NCI-H2171 (cell line): ENCODE measurements around the gene HSPA1A.
"Not testable (repeated sequence)": the region's sequence is repeated elsewhere in the genome, so short reads cannot be mapped to it uniquely, and the experiment has no call there.

ENCODE experiments used
- DNase-seq: peaks from one replicate; lab custom pipeline; 2025; lab: John Stamatoyannopoulos, UW

Gene HSPA1A

DNA sequence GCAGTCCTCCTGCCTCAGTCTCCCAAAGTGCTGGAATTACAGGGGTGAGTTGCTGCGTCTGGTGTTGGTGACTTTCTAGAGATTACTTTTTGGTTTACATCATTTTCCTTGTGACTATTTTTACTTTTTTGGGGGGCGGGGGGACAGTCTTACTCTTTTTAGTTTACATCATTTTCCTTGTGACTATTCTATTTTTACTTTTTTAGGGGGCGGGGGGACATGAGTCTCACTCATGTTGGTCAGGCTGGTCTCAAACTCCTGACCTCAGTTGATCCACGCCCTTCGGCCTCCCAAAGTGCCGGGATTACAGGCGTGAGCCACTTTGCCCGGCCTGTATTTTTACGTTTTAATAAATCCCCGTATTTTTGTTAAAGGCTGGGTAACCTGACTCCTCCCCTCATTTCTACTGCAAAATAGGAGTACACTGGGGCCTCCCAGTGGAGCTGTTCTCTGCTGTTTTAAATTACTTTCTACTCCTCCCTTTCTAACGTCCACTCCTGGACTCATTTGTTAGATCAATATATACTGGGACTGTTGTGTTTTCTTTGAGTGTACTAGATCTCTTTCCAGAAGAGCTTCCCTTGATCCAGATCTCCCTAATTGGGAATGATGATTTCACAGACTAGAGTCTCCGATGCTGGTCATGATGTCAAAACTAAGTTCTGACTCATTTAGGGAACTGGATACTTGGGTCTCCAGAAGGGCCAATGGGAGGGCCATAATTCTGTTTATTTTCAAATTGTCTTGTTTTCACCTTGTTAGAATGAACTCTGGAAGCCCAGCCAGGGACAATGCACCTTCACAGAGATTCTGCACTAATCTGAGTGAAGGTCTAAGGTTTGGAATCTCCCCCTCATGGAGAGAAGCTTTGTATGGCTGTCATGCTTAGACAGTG lies 21.4 kb downstream of the HSPA1A start:
- DNase-seq = no peak

DNA sequence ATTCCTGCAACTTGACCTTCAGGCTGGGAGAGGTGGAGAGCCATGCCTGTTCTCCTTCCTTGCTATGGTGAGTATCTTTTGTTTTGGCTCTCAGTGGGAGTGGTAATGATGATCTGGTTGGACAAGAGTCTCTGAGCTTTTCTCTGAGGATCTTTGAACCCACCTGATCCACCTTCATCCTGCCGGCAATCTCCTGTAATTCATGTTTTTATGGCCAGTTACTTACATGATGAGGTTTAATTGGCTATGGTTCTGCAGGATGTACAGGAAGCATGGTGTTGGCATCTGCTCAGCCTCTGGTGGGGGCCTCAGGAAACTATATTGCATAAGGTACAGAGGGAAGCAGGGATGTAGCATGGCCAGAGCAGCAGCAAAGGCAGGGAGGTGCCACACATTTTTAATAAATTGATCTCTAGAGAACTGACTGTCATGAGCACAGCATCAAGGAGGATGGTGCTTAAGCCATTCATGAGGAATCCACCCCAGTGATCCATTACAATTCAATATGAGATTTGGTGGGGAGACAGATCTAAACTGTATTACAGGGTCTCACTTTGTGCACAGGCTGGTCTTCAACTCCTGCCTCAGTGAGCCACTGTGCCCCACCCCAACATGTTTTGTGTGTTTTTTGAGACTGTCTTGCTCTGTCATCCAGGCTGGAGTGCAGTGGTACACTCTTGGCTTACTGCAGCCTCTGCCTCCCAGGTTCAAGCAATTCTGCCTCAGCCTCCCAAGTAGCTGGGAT lies 22.2 kb downstream of the HSPA1A start:
- DNase-seq = no peak

GRCh38 chr6:31838114-31838553 lies 22.8 kb downstream of the HSPA1A start:
- DNase-seq = not testable (repeated sequence)

- no peak for DNase-seq
Measured at GRCh38 chr6:31838968-31839367, 23.6 kb downstream of the HSPA1A start.

- DNase-seq = not testable (repeated sequence)
Measured at GRCh38 chr6:31839779-31840126, 24.4 kb downstream of the HSPA1A start.

DNA sequence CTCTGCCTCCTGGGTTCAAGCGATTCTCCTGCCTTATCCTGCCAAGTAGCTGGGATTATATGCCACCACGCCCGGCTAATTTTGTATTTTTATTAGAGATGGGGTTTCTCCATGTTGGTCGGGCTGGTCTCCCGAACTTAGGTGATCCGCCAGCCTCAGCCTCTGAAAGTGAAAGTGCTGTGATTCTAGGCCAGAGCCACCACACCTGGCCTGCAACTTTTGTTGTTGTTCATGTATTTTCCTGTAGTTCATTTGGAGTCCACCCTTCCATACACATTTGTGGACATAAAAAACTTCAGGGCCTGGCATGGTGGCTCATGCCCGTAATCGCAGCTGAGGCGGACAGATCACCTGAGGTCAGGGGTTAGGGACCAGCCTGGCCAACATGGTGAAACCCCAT lies 26.7 kb downstream of the HSPA1A start:
- no peak for DNase-seq

GRCh38 chr6:31844507-31844906 lies 29.2 kb downstream of the HSPA1A start:
- no peak for DNase-seq

DNA sequence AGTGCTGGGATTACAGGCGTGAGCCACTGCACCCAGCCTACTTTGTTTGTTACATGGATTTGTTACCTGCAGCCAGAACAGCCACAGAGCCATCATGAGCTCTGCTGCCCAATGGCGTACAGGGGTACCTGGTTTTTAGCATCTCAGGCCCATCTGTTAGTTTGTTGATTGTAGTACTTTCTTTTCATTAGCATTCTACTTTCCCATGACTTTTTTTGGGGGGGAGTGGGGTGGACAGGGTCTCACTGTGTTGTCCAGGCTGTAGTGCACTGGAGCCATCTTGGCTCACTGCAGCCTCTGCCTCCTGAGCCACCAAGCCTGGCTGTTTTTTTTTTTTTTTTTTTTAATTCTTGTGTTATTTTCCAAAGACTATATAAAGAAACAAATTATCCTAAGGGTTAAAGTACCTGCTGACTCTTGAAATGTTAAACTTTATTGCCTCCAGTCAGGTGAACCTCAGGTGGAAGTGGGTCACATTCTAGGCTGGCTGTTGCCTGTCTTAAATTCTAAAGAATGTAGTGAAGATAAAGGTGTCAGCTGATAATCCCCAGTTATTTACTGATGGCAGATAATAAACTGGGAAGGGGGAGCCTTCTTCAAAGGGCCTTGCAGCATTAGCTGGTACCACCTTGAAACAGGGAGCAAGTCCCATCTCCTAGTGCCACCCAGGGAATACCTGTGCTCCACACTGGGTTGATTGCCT lies 32.1 kb downstream of the HSPA1A start:
- no peak for DNase-seq

GRCh38 chr6:31850765-31851484 lies 35.6 kb downstream of the HSPA1A start:
- no peak for DNase-seq

DNA sequence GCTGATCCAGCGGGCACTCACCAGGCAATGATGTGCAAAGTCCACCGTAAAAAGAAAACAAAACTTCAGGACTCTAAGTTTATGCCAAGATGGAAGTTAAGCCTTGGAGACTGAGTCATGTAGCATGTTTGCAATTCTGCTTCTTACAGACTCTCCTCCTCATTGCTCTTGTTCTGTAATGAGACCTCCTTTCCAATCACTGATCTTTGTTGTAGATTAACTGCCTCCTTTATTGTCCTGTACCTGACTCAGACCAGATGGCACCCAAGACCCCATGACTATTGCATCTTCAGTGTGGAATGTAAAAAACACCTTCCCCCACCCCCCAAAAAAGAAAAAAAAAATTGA lies 36.1 kb downstream of the HSPA1A start:
- no peak for DNase-seq

- DNase-seq = not testable (repeated sequence)
Measured at GRCh38 chr6:31851980-31852718, 36.8 kb downstream of the HSPA1A start.

- not testable (repeated sequence) for DNase-seq
Measured at GRCh38 chr6:31857774-31858173, 42.4 kb downstream of the HSPA1A start.

GRCh38 chr6:31858707-31859106 lies 43.4 kb downstream of the HSPA1A start:
- DNase-seq = no peak

DNA sequence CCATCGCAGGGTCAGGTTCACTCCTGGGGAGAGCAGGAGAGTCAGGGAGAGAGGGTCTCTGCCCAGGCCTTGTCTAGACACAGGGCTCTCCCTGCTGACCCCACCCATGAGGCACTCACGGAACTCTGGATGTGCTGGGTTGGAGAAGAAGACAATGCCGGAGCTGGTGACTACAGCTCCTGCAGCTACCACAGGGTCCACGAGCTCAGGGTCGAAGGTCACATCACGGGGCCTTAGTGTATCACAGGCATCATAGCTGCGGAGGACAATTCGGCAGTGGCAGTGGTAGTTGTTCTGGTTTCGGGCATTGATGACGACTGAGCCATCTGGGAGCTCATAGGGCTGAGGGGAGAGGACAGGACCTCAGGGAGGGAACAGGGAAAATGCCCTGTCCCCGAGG lies 44.6 kb downstream of the HSPA1A start:
- no peak for DNase-seq

DNA sequence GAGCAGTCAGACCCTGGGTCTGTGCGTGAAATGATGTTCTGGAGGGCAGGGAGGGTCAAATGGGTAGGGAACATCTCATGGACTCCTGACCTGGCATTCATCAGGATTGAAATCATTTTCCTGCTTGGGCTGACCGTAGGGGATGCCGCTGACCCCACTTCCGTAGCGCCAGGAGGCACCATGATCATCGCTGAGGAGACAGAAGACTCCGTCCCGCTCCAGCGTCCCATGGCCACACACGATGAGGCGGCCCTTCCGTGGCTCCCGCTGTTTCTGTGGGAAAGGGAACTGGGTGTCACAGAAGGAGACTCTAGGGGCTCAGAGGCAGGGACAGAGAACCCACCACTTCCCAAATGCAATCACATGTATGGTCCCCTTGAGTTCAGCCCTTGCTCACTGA lies 45.0 kb downstream of the HSPA1A start:
- DNase-seq = no peak

DNA sequence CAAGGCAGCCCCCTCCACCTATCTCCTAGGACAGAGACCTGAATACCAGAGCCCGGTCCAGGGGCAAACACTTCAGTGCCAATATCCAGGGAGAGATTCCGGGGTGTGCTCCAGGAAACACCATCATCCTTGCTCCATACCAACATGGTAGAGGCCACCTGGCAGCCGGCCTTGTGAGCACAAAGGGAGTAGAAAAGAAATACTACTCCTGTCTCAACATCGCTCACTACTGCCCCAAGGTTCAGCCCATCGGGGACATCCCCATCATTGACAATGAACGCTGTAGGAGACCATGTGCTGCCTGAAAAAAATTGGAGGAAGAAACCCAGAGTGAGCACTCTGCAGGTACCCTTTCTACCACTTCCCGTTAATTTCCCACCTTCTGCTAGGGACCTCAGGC lies 45.8 kb downstream of the HSPA1A start:
- DNase-seq = no peak

DNA sequence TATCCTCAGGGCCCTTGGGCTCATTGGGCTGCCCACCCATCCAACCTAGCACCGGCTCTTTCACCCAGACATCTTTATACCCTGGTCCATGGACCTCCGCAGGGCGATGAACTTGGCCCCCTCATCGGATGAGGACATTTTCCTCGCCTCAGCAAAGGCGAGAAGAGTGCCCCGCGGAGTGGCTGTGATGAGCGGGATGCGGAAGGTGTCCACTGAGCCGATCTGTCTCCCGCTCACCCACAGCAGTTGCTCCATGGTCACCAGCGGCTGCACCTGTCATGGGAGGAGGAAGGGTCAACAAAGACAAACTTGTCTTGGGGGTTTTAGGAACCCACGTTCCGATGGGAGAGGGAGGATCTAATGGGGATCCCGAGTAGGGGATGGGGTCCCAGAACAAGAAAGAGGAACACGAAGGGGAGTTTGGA lies 46.6 kb downstream of the HSPA1A start:
- DNase-seq = no peak

- peak; percentile 100 for DNase-seq
Measured at GRCh38 chr6:31862344-31863235, 47.2 kb downstream of the HSPA1A start, which contains the start of gene NEU1. TSS of gene NEU1 (minus strand) at chr6:31862821. CDS start at chr6:31862776, 45 bp downstream.

GRCh38 chr6:31864123-31864562 lies 48.8 kb downstream of the HSPA1A start:
- not testable (repeated sequence) for DNase-seq

DNA sequence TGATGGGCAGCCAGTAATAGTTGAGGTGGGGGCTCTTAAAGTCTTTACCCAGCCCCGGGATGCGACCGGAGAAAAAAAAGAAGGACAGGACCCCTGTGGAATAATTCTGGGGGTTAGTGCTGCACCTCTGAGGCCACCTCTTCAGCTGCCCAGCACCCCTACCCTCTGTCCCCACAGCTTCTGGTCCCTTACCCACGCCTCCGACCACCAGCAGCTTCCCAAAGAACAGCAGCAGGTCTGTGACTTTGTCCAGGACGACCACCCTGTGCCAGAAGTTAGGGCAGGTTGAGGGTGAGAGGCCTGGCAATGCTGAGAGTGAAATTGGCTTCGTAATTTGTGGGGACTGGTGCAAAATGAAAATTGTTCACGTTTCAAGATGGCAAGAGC lies 49.5 kb downstream of the HSPA1A start:
- no peak for DNase-seq
